ENCODE data around the gene ZBTB4. TPM values are rescaled to one million over a fixed set of nuclear protein-coding genes. Genes with fewer than 3 reads are reported as not detected.

Gene ZBTB4
- total RNA-seq = 35.8 TPM

DNA sequence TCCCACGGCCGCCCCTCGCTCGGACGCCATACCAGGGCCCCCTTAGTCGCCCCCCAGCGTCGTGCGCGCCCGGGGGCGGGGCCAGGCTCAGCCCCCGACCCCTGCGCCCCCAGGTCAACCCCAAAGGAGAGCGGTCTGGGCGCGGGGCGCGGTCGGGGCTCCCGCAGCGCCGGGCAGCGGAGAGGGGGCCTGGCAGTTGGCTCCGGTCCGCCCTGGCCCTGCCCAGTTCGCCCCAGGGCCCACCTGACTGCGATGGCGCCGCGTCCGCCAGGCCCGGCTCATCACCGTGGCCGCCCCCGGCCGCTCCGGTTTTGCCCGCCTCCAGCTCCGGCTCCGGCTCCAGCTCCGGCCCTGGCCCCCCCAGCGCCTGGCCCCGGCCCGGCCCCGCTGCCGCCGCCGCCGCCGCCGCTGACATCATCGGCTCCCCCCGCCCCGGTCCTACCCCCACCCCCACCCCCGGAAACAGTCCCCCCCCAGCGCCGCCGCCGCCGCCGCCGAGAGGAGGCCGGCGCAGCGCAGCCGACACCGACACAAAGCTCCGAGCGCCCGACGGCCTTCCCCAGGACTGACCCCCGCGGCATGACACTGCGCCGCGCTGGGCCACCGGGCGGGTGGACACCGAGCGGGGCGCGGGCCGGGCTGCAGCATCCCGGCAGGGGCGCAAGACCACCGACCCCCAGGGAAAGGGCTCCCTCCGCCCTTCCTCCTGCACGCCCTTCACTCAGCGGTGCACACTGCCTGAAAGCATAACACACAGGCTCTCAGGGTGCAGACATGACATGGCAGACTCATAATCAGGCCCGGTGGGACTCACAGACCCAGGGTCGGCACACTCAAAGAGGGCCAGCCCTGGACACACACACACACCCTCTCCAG, at the start of gene ZBTB4:
Gene ZBTB4 (minus strand): TSS at position 419 of the 876 bp plus-strand sequence. CDS start 12,830 bp downstream, outside the sequence.

DNA sequence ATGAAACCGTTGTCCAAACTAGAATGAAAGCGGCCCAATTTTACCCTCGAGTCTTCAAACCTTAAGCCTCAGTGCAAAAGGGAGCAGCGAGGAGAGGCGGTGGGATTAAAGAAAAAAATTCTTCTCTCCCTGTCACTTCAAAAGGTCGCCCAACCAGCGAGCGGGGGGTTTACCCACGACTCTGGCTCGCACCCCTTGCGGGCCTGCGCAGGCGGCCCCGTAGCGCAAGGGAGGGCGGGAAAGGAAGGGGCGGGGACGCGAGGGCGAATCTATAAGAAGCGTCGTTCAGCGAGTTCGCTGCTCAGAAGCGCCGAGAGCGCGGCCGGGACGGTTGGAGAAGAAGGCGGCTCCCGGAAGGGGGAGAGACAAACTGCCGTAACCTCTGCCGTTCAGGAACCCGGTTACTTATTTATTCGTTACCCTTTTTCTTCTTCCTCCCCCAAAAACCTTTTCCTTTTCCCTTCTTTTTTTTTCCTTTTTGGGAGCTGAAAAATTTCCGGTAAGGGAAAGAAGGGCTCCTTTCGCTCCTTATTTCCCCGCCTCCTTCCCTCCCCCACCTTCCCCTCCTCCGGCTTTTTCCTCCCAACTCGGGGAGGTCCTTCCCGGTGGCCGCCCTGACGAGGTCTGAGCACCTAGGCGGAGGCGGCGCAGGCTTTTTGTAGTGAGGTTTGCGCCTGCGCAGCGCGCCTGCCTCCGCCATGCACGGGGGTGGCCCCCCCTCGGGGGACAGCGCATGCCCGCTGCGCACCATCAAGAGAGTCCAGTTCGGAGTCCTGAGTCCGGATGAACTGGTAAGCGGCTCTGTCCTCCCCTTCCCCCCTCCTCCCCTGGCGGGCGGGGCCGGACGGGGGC, 4.9 kb upstream of the ZBTB4 start, which contains the start of gene POLR2A:
Gene POLR2A (plus strand): TSS at position 300 of the 852 bp plus-strand sequence.

DNA sequence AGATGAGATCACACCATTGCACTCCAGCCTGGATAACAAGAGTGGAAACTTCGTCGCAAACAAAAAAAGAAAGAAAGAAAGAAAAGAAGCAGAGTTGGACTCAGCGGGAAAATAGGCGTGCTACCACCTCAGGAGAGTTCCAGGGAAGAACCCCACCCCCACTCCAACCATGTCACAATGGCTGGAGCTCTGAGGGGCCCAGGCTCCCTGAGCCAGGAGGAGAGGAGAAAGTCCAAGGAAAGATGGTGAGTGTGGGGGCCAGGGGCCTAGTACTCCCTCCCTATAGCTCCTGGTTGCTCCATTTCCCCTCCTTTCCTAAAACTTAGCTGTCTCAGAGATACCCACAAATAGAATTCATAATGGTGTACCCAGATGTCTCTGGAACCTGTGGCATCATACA, 1.8 kb upstream of the ZBTB4 start, which contains the start of gene SLC35G6:
Gene SLC35G6 (plus strand): TSS at position 172 of the 400 bp plus-strand sequence. CDS start 71 bp downstream, at position 243.

DNA sequence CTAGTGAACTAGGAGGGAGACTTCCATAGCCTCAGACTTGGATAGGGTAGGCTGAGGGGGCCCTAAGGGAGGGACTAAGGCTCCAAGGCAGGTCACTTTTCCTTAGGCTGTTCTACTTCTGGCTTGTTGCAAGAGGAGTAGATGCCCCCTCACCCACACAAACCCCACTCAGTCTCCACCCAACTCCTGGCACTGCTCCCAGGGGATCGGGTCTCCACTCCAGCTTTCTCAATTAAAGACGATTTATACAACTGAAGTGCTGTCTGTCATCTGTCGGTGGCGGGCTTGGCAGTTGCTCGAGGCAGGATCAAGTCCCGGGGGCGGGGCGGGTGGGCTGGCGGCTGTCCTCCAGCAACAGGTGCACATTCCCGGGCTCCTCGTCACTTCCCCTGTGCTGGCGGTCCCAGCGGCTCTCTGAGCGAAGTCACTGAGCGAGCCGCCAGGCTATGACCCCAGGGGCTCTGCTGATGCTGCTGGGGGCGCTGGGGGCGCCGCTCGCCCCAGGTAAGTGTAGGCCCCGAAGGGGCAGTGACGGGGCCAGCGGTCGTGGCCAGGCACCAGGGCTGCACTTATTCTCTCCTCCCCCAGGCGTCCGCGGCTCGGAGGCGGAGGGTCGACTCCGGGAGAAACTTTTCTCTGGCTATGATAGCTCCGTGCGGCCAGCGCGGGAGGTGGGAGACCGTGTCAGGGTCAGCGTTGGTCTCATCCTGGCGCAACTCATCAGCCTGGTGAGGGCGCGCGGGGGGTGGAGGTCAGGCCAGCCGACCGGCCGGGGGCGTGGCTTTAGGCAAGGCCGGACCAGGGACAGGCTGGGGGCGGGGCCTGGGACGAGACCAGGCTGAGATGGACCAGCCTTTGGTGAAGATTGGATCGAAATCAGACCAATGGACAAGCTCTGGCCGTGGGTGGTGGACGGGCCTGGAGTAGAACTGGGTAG, 34.5 kb downstream of the ZBTB4 start, which contains the start of gene CHRNB1:
Gene CHRNB1 (plus strand): TSS at position 380 of the 937 bp plus-strand sequence. CDS start 67 bp downstream, at position 447.

GRCh38 chr17:7439462-7440112, 39.8 kb downstream of the ZBTB4 start, which contains the start of gene FGF11:
Gene FGF11, plus strand, starts transcription at chr17:7439512. Its CDS starts 109 bp downstream, at chr17:7439621.

GRCh38 chr17:7428557-7428956, 50.9 kb downstream of the ZBTB4 start, which contains the start of gene SPEM3:
Gene SPEM3, plus strand, starts transcription at chr17:7428857. Its CDS starts 46 bp downstream, at chr17:7428903.

GRCh38 chr17:7425316-7425715, 54.1 kb downstream of the ZBTB4 start, which contains the start of gene SPEM2:
Gene SPEM2, plus strand, starts transcription at chr17:7425616. Its CDS starts 73 bp downstream, at chr17:7425689.

GRCh38 chr17:7419819-7420610, 59.4 kb downstream of the ZBTB4 start, which contains the start of gene SPEM1:
Gene SPEM1, plus strand, starts transcription at chr17:7420324. Its CDS starts 61 bp downstream, at chr17:7420385.

Other genes starting within 250 kb of the ZBTB4 start
- 103 TPM for gene DVL2, start 245.1 kb downstream of the ZBTB4 start, total RNA-seq
- gene PHF23, start 240.2 kb downstream of the ZBTB4 start, total RNA-seq = 27.5 TPM
- gene GABARAP, start 237.2 kb downstream of the ZBTB4 start, total RNA-seq = 310 TPM
- 74.5 TPM for gene CTDNEP1, start 227.9 kb downstream of the ZBTB4 start, total RNA-seq
- gene ELP5, start 227.4 kb downstream of the ZBTB4 start, total RNA-seq = 39.5 TPM
- gene CLDN7, start 217.2 kb downstream of the ZBTB4 start, total RNA-seq = 14.3 TPM
- 5.4 TPM for gene SLC2A4, start 197.9 kb downstream of the ZBTB4 start, total RNA-seq
- 1.3 TPM for gene YBX2, start 185.0 kb downstream of the ZBTB4 start, total RNA-seq
- 138 TPM for gene EIF5A, start 172.0 kb downstream of the ZBTB4 start, total RNA-seq
- 43.4 TPM for gene GPS2, start 164.3 kb downstream of the ZBTB4 start, total RNA-seq
- gene NEURL4, start 150.3 kb downstream of the ZBTB4 start, total RNA-seq = 38.8 TPM
- 6.2 TPM for gene ACAP1, start 143.1 kb downstream of the ZBTB4 start, total RNA-seq
- 4.5 TPM for gene KCTD11, start 127.5 kb downstream of the ZBTB4 start, total RNA-seq
- not detected for gene TMEM95, start 124.5 kb downstream of the ZBTB4 start, total RNA-seq
- gene TNK1, start 98.5 kb downstream of the ZBTB4 start, total RNA-seq = 2.4 TPM
- gene PLSCR3, start 85.1 kb downstream of the ZBTB4 start, total RNA-seq = 12.8 TPM
- 27.9 TPM for gene TMEM256, start 75.5 kb downstream of the ZBTB4 start, total RNA-seq
- 36.2 TPM for gene NLGN2, start 71.8 kb downstream of the ZBTB4 start, total RNA-seq
- not detected for gene SPEM1, start 59.3 kb downstream of the ZBTB4 start, total RNA-seq
- not detected for gene SPEM2, start 54.0 kb downstream of the ZBTB4 start, total RNA-seq
- not detected for gene SPEM3, start 50.8 kb downstream of the ZBTB4 start, total RNA-seq
- 1.0 TPM for gene TMEM102, start 44.2 kb downstream of the ZBTB4 start, total RNA-seq
- gene FGF11, start 40.1 kb downstream of the ZBTB4 start, total RNA-seq = 7.1 TPM
- 17.8 TPM for gene CHRNB1, start 34.6 kb downstream of the ZBTB4 start, total RNA-seq
- not detected for gene SLC35G6, start 1.8 kb upstream of the ZBTB4 start, total RNA-seq
- gene POLR2A, start 4.7 kb upstream of the ZBTB4 start, total RNA-seq = 114 TPM
- 16.2 TPM for gene TNFSF12, start 69.4 kb upstream of the ZBTB4 start, total RNA-seq
- gene TNFSF13, start 79.1 kb upstream of the ZBTB4 start, total RNA-seq = 7.6 TPM
- gene SENP3, start 82.3 kb upstream of the ZBTB4 start, total RNA-seq = 54.2 TPM
- gene CD68, start 100.0 kb upstream of the ZBTB4 start, total RNA-seq = 5.9 TPM
- 68.1 TPM for gene MPDU1, start 104.2 kb upstream of the ZBTB4 start, total RNA-seq
- 3.2 TPM for gene SOX15, start 110.5 kb upstream of the ZBTB4 start, total RNA-seq
- 43.2 TPM for gene FXR2, start 135.3 kb upstream of the ZBTB4 start, total RNA-seq
- gene SAT2, start 148.2 kb upstream of the ZBTB4 start, total RNA-seq = 41.5 TPM
- 1.3 TPM for gene SHBG, start 150.5 kb upstream of the ZBTB4 start, total RNA-seq
- gene ATP1B2, start 171.3 kb upstream of the ZBTB4 start, total RNA-seq = 62.5 TPM
- gene TP53, start 207.9 kb upstream of the ZBTB4 start, total RNA-seq = 27.9 TPM
- gene WRAP53, start 208.8 kb upstream of the ZBTB4 start, total RNA-seq = 5.6 TPM
- gene EFNB3, start 225.6 kb upstream of the ZBTB4 start, total RNA-seq = 10.0 TPM
- 0.60 TPM for gene DNAH2, start 238.1 kb upstream of the ZBTB4 start, total RNA-seq

All from camera-type eye (tissue), 1 donor.